HG02970 (cell line): ENCODE data around the gene TRIM29.

ENCODE experiments used
- ATAC-seq: cut with Tn5 transposase; IDR thresholded peaks from one replicate; pipeline ENCODE4 v1.9.1; 2021; ENCODE audit warnings: mild to moderate bottlenecking, moderate library complexity, moderate number of reproducible peaks; ENCODE audit not compliant: unreplicated experiment, low FRiP score

TRIM29 gene

GRCh38 chr11:120125509-120125908 is 12.4 kb downstream of the TRIM29 start:
- ATAC-seq = no peak

- ATAC-seq = no peak
Measured at GRCh38 chr11:120125024-120125423, 12.9 kb downstream of the TRIM29 start.

- no peak for ATAC-seq
Measured at GRCh38 chr11:120124355-120124754, 13.6 kb downstream of the TRIM29 start.

DNA sequence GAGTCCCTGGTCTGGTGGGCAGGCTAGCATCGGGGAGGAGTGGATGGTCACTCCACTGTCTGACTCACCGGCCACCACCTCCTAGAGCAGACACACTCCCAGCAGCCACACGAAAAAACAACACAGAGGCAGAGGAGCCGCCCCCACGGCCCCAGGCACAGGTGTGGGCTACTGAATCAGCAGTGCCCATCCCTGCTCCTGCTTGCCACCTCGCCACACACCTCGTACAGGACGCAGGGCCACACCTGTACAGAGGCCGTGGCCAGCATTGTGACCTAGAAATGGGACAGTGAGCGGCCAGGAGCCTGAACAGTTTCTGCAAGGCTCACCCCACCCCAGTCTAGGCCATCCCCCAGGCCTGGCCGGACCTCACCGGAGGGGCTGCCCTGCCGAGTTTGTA is 14.0 kb downstream of the TRIM29 start:
- ATAC-seq = no peak

GRCh38 chr11:120122924-120123683 is 14.8 kb downstream of the TRIM29 start:
- ATAC-seq = no peak

GRCh38 chr11:120121914-120122473 is 15.9 kb downstream of the TRIM29 start:
- ATAC-seq = no peak

- no peak for ATAC-seq
Measured at GRCh38 chr11:120121336-120121735, 16.6 kb downstream of the TRIM29 start.

GRCh38 chr11:120120805-120121335 is 17.0 kb downstream of the TRIM29 start:
- no peak for ATAC-seq

DNA sequence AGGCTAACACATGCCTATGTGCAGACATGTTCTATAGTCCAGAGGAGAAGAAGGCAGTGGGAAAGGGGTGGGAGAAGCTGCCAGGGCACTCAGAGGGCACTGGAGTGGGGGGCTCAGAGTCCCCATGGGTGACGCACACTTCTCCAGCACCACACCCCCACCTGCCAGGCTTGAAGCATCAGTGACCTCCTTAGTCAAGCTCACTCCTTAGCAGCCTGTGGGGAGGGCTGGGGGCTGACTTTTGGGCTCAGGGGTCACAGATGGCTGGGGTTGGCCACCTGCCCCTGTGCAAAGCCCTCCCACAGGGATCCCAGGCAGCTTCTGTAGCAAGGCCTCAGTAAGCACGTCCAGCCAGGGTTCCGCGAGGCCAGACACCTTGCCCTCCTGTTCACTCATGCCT is 18.8 kb downstream of the TRIM29 start:
- ATAC-seq = no peak

- no peak for ATAC-seq
Measured at GRCh38 chr11:120117991-120118390, 19.9 kb downstream of the TRIM29 start.

- no peak for ATAC-seq
Measured at GRCh38 chr11:120116966-120117365, 20.9 kb downstream of the TRIM29 start.

GRCh38 chr11:120115272-120116000 is 22.5 kb downstream of the TRIM29 start:
- ATAC-seq = no peak

DNA sequence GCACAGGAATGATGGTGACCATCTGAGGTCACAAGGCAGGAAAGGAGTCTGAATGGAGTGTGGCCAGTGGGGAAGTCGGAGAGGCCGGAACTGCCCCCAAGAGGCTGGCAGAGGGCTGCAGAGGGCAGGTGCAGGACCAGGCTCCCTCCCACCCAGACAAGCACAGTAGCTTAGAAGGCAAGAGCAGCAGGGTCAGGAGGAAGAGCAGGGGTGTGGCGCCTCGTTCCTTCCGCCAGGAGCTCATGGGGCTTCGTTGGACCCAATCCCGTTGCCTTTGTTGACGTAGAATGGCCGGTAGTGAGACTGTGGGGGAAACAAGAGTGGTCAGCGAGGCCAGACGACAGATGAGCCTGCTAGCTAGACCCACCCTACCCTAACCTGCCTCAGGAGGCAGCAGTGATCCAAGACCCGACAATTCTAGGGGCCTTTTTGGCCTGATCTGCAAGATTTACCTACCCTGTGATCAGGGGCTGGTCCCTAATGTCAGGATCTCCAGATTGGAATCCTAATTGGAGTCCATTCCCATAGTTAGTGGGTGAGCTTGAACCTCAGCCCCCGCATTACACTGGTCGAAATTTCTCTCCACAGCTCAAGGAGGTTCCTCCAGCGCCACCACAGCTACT is 25.6 kb downstream of the TRIM29 start:
- ATAC-seq = no peak

DNA sequence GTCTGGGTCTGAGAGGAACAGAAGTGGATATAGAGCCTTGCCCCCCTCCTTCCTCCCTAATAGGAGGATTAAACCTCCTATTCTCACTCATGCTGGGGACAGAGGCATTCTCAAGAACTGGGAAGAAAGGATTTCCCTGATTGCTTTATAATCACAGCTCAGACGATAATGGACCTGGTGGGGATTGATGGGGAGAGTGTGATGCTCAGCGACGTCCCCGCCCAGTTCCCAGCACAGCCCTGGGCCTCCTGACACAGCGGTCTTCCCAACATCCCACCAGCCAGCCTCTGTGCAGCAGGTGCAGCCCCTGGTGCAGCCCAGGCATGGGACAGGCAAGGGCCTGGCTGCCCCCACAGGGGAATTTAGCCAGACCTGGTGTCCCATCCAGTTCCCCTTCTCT is 28.4 kb downstream of the TRIM29 start:
- ATAC-seq = no peak

DNA sequence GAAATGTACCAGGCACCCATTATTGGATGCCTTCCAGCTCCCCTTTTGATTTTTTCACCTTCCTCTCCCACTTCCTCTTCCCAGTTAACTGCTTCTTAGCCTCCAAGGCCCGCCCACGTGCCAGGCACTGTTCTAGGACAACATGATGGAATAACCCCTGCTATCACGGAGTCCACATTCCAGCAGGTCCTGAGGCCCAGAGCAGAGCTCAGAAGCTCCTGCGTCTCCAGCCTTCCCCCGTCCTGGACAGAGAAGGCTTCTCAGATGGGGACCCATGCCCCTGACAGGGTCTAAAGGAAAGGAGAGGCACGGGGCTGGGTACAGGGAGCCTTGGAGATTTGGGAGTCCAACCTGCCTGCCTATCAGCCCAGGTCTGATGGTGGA is 29.1 kb downstream of the TRIM29 start:
- ATAC-seq = no peak

GRCh38 chr11:120108154-120108784 is 29.6 kb downstream of the TRIM29 start:
- no peak for ATAC-seq

DNA sequence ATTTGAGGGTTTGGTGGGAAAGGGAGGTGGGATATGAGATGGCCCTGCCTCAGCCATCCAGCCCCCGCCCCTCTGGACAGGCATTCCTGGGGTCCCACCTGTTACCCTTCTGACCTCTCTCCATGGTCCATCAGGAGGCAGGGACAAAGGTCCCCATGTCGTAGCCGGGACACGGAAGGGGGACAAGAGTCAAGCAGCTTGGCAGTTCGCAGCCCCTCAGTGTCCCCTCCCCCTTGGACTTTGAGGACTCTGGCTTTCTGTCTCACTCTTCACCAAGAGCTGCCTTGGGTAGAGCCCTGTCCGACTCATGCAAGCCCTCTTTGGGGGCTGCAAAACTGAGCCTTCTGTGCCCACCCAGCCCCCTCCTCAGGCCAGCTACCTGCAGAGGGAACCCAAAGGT is 30.2 kb downstream of the TRIM29 start:
- no peak for ATAC-seq

DNA sequence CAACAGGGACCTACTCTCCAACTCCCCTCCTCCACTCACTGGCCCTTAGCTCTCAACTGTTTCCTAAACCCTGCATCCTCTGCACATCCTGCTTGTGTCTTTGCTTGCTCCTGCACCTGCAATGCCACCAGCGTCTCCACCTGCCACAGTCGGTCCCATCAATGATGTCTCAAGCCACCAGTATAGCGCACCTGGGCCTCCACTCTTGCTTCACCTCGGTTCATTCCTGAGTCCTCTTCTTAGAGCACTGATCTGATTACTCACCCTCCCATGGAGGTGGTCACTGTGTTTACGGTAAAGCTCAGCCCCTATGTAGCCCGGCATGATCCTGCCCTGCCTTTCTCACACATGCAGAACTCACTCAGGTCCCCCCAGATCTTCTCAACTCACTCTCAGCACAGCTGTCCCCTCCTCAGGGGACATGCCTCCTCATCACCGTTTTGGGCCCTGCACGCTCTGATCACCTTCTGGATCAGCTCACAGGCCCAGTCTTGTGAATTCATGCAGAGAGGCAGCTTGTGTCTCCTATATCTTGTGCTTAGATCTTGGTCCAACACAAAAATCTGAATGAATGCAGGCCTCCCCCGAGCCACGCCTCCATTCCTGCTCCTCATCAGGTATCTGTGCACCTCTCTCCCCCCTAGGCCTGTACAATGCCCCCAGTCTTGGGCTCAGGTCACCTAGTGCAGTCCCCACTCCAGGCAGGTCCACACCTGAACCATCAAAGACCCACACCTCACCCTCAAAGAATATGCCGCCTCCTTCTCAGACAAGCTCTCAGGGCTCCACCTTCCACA is 31.4 kb downstream of the TRIM29 start:
- ATAC-seq = no peak

DNA sequence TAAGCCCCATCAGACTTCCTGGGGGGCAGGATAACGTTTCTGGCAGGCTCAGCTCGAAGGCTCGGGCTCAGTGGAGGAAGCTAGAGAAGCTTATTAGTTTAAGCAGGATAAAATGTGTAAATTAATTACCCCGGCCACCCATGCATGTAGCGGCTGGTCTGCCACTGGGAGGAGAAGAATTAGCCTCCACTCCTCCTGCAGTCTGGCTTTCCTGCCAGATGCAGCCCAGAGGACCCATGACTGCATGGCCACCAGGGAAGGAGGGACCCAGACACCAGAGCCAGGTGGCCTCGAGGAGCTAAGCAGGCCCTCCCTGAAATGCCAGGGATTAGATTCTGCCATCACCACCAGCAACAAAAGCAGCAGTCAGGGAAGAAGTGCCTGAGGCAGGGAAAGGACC is 32.3 kb downstream of the TRIM29 start:
- ATAC-seq = no peak

DNA sequence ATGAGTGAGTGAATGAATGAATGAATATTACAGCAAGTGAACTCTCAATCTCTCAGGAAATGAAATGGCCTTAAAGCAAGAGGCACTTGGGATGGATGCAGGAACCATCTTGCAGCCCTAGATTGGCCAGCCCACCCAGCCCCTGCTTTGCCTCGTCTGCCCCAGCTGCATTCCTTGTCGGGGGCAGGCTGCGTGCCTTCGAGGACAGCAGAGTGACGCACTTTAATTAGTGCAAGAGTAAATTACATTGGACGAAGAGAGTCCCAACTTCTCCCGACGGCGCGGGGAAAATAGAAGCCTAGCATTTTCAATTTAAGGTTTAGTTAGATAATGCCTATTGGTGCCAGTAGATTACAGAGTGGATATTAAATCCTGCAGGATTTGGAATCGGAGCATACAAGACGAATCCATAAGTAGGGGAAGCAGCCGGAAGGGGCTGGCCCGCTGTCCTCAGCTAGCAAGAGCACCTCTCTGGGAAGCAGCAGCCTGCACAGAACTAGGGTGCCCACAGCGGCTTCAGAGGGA is 33.8 kb downstream of the TRIM29 start:
- ATAC-seq = no peak
